Panc1 (cell line): ENCODE results near the gene TRIM75. TPM values are rescaled to one million over a fixed set of nuclear protein-coding genes. Genes with fewer than 3 reads are reported as not detected.

Source experiments
- ATAC-seq: fragments of 200-7000 bp; cut with Tn5 transposase; 2 replicates; pipeline ENCODE4 v1.9.1; 2020; ENCODE audit warnings: mild to moderate bottlenecking, moderate library complexity
- BruUV-seq: library from RNA; stranded (reverse); fragments of 400-500 nt; replicated peaks from 2 replicates; lab custom pipeline; 2021; lab: Mats Ljungman, UMichigan
- CTCF ChIA-PET: fragments of 300-600 bp; sonication (Branson Sonifier 250); formaldehyde crosslinking; loops from one replicate; lab custom pipeline; 2022; ENCODE audit warnings: antibody characterized with exemption; lab: Charles Lee
- POLR2A ChIA-PET: fragments of 300-600 bp; sonication (Branson Sonifier 250); formaldehyde crosslinking; loops from one replicate; lab custom pipeline; 2022; ENCODE audit warnings: antibody characterized with exemption; lab: Charles Lee
- DNase-seq: peaks from one replicate; pipeline ENCODE4 v3.0.0-alpha.2; 2010; ENCODE audit warnings: low read depth, low spot score
- H3K27ac ChIP-seq: 2 replicates; pipeline ENCODE4 v1.5.1; 2011; ENCODE audit warnings: mild to moderate bottlenecking, low read length, inconsistent platforms
- H3K27me3 ChIP-seq: fragments of 200-500 bp; sonication (Bioruptor generic); 2 replicates; pipeline ENCODE4 v1.6.0; 2014; ENCODE audit warnings: low read length, inconsistent platforms; ENCODE audit not compliant: control insufficient read depth, insufficient read depth
- H3K36me3 ChIP-seq: fragments of 200-500 bp; sonication (Bioruptor generic); 2 replicates; pipeline ENCODE4 v1.5.1; 2014; ENCODE audit warnings: inconsistent platforms, mild to moderate bottlenecking, low read length, moderate library complexity; ENCODE audit not compliant: control insufficient read depth, insufficient read depth
- H3K4me1 ChIP-seq: 2 replicates; pipeline ENCODE4 v1.5.1; 2011; ENCODE audit warnings: inconsistent platforms, mild to moderate bottlenecking, low read length, moderate library complexity; ENCODE audit not compliant: control insufficient read depth, insufficient read depth
- H3K4me3 ChIP-seq, 2 experiments: 2 replicates each; pipeline ENCODE4 v1.5.1; 2011 to 2012; ENCODE audit warnings: low read depth in 2 of 2, low read length in 2 of 2, mild to moderate bottlenecking in 2 of 2, inconsistent platforms in 1 of 2, moderate library complexity in 1 of 2
- H3K9me3 ChIP-seq: fragments of 200-500 bp; sonication (Bioruptor generic); 2 replicates; pipeline ENCODE4 v1.5.1; 2014; ENCODE audit warnings: low read depth, mild to moderate bottlenecking, inconsistent platforms, low read length, moderate library complexity; ENCODE audit not compliant: control insufficient read depth, insufficient read depth
- POLR2AphosphoS5 ChIP-seq: IDR thresholded peaks from 2 replicates; pipeline ENCODE4 v1.6.1; 2012; ENCODE audit warnings: mild to moderate bottlenecking, low read depth, low read length, moderate library complexity
- SIN3A ChIP-seq: IDR thresholded peaks from 2 replicates; pipeline ENCODE4 v1.6.1; 2012; ENCODE audit warnings: low read depth, mild to moderate bottlenecking, low read length, moderate library complexity, borderline replicate concordance; ENCODE audit not compliant: insufficient read depth
- TCF7L2 ChIP-seq: IDR thresholded peaks from 2 replicates; pipeline ENCODE4 v1.6.1; 2011; ENCODE audit warnings: mild to moderate bottlenecking, low read depth, low read length, inconsistent platforms
- in situ Hi-C: cut with HindIII; loops from 2 replicates; pipeline ENCODE4 v1.10.0; 2016; ENCODE audit warnings: low sequenced_read_pairs, low pct_unique_long_range_greater_than_20kb
- intact Hi-C: fragments of 100-400 bp; cut with micrococcal nuclease; formaldehyde crosslinking; loops from one replicate; pipeline ENCODE4 v1.10.0; 2022; ENCODE audit not compliant: unreplicated experiment
- total RNA-seq: library from RNA; stranded (reverse); gene quantifications from one replicate; pipeline ENCODE4 v1.2.1, GENCODE V29; 2021; ENCODE audit not compliant: unreplicated experiment
- TF ChIP-seq, protein P1 (sequence below), 2 experiments: IDR thresholded peaks; 2 replicates each; pipeline ENCODE4 v1.6.1; 2011 to 2012; ENCODE audit warnings: low read depth in 2 of 2, control low read depth in 1 of 2, low read length in 1 of 2, mild to moderate bottlenecking in 1 of 2, moderate library complexity in 1 of 2; ENCODE audit not compliant: insufficient read depth in 1 of 2
- TF ChIP-seq, protein P2 (sequence below): fragments of 450-650 bp; IDR thresholded peaks from 2 replicates; pipeline ENCODE4 v1.5.1; 2017; ENCODE audit warnings: mild to moderate bottlenecking

The TRIM75 gene
- total RNA-seq, 1 experiment from 2014 or later = not detected

DNA sequence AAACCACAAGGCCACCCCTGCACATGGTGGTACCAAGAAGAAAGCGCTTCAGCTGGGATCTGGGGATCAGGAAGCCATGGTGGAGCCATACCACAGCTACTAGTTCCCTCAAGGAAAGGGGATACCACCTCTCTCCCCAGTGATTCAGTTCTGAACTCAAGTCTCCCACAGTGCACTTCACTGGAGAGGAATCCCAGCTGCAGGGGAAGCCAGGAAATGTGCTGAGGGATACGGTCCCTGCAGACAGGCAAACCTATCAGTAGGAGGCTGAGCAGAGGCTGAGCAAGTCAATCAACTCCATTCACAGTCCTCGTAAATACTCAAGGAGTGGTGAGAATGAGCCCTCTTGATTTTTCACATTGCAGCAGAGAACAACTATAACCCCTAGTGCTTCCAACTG, 48.0 kb downstream of the TRIM75 start:
- in situ Hi-C loops (no loop called here), intact Hi-C loops (no loop called here)
- no peaks in the 10 kb centered on the region for H3K36me3 ChIP-seq
- DNase-seq (no peak), ATAC-seq (no peak)
- POLR2A ChIA-PET = no interaction called here
- no peaks in the 10 kb centered on the region for H3K27me3 ChIP-seq
- CTCF ChIA-PET = no interaction called here
- no peak for TF ChIP-seq SIN3A
- TF ChIP-seq, protein P1, sequence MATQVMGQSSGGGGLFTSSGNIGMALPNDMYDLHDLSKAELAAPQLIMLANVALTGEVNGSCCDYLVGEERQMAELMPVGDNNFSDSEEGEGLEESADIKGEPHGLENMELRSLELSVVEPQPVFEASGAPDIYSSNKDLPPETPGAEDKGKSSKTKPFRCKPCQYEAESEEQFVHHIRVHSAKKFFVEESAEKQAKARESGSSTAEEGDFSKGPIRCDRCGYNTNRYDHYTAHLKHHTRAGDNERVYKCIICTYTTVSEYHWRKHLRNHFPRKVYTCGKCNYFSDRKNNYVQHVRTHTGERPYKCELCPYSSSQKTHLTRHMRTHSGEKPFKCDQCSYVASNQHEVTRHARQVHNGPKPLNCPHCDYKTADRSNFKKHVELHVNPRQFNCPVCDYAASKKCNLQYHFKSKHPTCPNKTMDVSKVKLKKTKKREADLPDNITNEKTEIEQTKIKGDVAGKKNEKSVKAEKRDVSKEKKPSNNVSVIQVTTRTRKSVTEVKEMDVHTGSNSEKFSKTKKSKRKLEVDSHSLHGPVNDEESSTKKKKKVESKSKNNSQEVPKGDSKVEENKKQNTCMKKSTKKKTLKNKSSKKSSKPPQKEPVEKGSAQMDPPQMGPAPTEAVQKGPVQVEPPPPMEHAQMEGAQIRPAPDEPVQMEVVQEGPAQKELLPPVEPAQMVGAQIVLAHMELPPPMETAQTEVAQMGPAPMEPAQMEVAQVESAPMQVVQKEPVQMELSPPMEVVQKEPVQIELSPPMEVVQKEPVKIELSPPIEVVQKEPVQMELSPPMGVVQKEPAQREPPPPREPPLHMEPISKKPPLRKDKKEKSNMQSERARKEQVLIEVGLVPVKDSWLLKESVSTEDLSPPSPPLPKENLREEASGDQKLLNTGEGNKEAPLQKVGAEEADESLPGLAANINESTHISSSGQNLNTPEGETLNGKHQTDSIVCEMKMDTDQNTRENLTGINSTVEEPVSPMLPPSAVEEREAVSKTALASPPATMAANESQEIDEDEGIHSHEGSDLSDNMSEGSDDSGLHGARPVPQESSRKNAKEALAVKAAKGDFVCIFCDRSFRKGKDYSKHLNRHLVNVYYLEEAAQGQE (IDR thresholded peaks at IDR 0.05; ENCODE audit: insufficient read depth in 1 of 2, low read depth in 2 of 2, low read length in 1 of 2) = no peak
- TF ChIP-seq, protein P2, sequence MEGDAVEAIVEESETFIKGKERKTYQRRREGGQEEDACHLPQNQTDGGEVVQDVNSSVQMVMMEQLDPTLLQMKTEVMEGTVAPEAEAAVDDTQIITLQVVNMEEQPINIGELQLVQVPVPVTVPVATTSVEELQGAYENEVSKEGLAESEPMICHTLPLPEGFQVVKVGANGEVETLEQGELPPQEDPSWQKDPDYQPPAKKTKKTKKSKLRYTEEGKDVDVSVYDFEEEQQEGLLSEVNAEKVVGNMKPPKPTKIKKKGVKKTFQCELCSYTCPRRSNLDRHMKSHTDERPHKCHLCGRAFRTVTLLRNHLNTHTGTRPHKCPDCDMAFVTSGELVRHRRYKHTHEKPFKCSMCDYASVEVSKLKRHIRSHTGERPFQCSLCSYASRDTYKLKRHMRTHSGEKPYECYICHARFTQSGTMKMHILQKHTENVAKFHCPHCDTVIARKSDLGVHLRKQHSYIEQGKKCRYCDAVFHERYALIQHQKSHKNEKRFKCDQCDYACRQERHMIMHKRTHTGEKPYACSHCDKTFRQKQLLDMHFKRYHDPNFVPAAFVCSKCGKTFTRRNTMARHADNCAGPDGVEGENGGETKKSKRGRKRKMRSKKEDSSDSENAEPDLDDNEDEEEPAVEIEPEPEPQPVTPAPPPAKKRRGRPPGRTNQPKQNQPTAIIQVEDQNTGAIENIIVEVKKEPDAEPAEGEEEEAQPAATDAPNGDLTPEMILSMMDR = no peak
- TF ChIP-seq TCF7L2 = no peak
- H3K4me1 ChIP-seq = no peaks in the 10 kb centered on the region
- H3K27ac ChIP-seq = no peak overlapping the region
- no peaks in the 10 kb centered on the region for H3K9me3 ChIP-seq
- BruUV-seq = no TSS peak
- H3K4me3 ChIP-seq = no peak overlapping the region

DNA sequence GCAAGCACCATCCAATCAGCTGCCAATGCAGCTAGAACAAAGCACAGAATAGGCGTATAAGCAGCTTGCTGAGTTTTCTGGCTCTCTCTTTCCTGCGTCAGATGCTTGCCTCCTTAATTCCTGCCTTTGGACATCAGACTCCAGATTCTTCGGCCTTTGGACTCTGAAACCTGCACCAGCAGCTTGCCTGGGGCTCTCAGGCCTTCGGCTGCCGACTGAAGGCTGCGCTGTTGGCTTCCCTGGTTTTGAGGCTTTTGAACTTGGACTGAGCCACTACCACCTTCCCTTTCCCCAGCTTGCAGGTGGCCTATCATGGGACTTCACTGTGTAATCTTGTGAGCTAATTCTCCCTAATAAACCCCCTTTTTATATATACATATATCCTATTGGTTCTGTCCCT, 52.9 kb downstream of the TRIM75 start:
- BruUV-seq = no TSS peak
- in situ Hi-C loops = no loop called here
- Histone ChIP-seq H3K4me3 (no peak overlapping the region), H3K4me1 (no peaks in the 10 kb centered on the region), H3K27me3 (no peaks in the 10 kb centered on the region), H3K36me3 (no peaks in the 10 kb centered on the region), H3K27ac (no peak overlapping the region), H3K9me3 (no peaks in the 10 kb centered on the region)
- ChIA-PET CTCF (no interaction called here), POLR2A (no interaction called here)
- no peak for TF ChIP-seq POLR2AphosphoS5
- intact Hi-C loops = no loop called here
- DNase-seq = no peak
- no peak for ATAC-seq

Other genes starting within 250 kb of the TRIM75 start
- not detected for gene APELA, start 176.7 kb upstream of the TRIM75 start, total RNA-seq
- not detected for gene TRIM61, start 76.2 kb upstream of the TRIM75 start, total RNA-seq
- gene TRIM60, start 21.9 kb upstream of the TRIM75 start, total RNA-seq = not detected
- gene TMEM192, start 59.0 kb downstream of the TRIM75 start, total RNA-seq = 7.2 TPM
- 17.4 TPM for gene KLHL2, start 153.7 kb downstream of the TRIM75 start, total RNA-seq